WI38 (cell line): ENCODE data around the gene P4HTM.
A peak's percentile ranks its signal among the peaks of the same experiment; 100 is the strongest.

Experiments
- H3K4me3 ChIP-seq: 2 replicates; pipeline ENCODE4 v1.5.1; 2011; ENCODE audit warnings: low read depth, mild to moderate bottlenecking, control low read depth, low read length
- TF ChIP-seq, protein P1 (sequence below): IDR thresholded peaks from 2 replicates; pipeline ENCODE4 v1.5.1; 2012; ENCODE audit warnings: low read depth, mild to moderate bottlenecking, control low read depth, low read length

Gene P4HTM

GRCh38 chr3:49012441-49013017 lies 22.5 kb downstream of the P4HTM start:
- TF ChIP-seq, protein P1, sequence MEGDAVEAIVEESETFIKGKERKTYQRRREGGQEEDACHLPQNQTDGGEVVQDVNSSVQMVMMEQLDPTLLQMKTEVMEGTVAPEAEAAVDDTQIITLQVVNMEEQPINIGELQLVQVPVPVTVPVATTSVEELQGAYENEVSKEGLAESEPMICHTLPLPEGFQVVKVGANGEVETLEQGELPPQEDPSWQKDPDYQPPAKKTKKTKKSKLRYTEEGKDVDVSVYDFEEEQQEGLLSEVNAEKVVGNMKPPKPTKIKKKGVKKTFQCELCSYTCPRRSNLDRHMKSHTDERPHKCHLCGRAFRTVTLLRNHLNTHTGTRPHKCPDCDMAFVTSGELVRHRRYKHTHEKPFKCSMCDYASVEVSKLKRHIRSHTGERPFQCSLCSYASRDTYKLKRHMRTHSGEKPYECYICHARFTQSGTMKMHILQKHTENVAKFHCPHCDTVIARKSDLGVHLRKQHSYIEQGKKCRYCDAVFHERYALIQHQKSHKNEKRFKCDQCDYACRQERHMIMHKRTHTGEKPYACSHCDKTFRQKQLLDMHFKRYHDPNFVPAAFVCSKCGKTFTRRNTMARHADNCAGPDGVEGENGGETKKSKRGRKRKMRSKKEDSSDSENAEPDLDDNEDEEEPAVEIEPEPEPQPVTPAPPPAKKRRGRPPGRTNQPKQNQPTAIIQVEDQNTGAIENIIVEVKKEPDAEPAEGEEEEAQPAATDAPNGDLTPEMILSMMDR = no peak
- H3K4me3 ChIP-seq = no peak overlapping the region

GRCh38 chr3:49013113-49013737 lies 23.2 kb downstream of the P4HTM start:
- H3K4me3 ChIP-seq = no peak overlapping the region
- TF ChIP-seq, protein P1 = no peak

GRCh38 chr3:49013738-49014660 lies 24.0 kb downstream of the P4HTM start:
- TF ChIP-seq, protein P1 = peak; percentile 72
- no peak overlapping the region for H3K4me3 ChIP-seq

GRCh38 chr3:49015072-49015471 lies 25.0 kb downstream of the P4HTM start:
- TF ChIP-seq, protein P1 = no peak
- H3K4me3 ChIP-seq = no peak overlapping the region

DNA sequence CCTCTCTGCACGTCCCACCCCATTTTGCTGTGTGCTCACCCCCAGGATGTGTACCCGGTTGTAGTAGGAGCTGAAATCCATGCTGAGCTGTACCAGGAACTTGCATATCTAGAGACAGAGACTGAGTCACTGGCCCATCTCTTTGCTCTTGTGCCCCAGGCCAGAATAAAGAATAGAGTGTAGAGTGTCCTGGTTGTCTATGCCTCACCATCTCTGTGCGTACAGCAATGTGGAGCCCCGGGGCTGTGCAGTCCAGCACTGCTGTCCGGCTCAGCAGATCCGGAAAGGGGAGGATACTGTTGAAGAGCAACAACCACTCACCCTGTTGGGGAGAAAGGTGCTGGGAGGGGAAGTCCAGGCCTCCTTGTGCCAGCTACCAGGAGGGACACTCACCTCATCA lies 25.7 kb downstream of the P4HTM start:
- no peak overlapping the region for H3K4me3 ChIP-seq
- TF ChIP-seq, protein P1 = no peak

DNA sequence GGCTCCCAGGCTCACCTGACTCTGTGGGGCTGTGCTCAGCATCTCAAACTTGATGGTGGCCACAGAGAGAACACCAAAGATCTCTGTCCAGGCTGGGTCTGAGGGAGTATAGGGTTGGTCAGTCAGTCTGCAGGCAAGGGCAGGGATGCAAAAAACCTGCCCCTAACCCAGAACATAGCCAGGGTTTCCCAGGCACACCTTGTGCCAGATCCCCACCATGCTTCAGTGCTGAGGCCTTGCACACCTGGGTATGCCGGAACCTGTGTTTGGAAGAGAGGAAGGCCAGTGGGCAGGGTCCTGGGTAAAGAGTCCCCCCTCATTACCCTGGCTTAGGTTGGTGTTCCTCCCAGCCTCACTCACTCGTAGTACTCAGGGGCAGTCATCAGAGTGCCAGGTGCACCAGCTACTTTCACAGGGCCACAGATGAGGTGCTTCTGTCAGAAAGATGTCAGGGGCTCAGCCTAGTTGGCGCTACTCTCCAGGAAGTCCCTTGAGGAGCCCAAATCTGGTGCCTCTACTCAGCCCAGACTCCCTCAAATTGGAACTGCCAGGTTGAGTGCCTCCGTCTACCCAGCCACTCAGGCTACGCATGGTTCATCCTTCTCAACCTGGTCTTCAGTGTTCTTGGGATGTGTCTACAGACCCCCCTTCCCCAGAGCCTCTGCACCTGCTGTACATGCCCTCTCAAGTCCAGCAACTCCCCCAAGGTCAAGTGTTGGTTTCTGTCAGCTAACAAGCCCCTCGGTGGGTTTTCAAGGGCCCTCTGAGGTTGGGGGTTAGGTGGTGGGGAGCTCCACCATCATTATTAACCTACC lies 26.6 kb downstream of the P4HTM start:
- TF ChIP-seq, protein P1 = no peak
- H3K4me3 ChIP-seq = no peak overlapping the region
